GM21526 (cell line): ENCODE results near the gene KLHL29.

Experiments
- ATAC-seq: cut with Tn5 transposase; IDR thresholded peaks from one replicate; pipeline ENCODE4 v1.9.1; 2021; ENCODE audit warnings: moderate library complexity; ENCODE audit not compliant: unreplicated experiment, low FRiP score

The KLHL29 gene

GRCh38 chr2:23420091-23420839 is 35.3 kb downstream of the KLHL29 start:
- ATAC-seq: no peak

- no peak for ATAC-seq
These were observed 36.0 kb downstream of the KLHL29 start for GRCh38 chr2:23420840-23421476.

- ATAC-seq: no peak
These were observed 37.4 kb downstream of the KLHL29 start for GRCh38 chr2:23422089-23423061.

- no peak for ATAC-seq
These were observed 38.3 kb downstream of the KLHL29 start for GRCh38 chr2:23423062-23423872.

- no peak for ATAC-seq
These were observed 39.1 kb downstream of the KLHL29 start for GRCh38 chr2:23423873-23424680.

- ATAC-seq: no peak
These were observed 40.4 kb downstream of the KLHL29 start for GRCh38 chr2:23425338-23425871.

- no peak for ATAC-seq
These were observed 40.9 kb downstream of the KLHL29 start for GRCh38 chr2:23425885-23426262.

- ATAC-seq: no peak
These were observed 41.4 kb downstream of the KLHL29 start for GRCh38 chr2:23426263-23426905.

GRCh38 chr2:23427350-23427749 is 42.4 kb downstream of the KLHL29 start:
- ATAC-seq: no peak

- no peak for ATAC-seq
These were observed 43.0 kb downstream of the KLHL29 start for GRCh38 chr2:23427976-23428375.

- no peak for ATAC-seq
These were observed 44.1 kb downstream of the KLHL29 start for GRCh38 chr2:23429036-23429435.

- ATAC-seq: no peak
These were observed 45.3 kb downstream of the KLHL29 start for GRCh38 chr2:23430263-23430662.

GRCh38 chr2:23432531-23432930 is 47.6 kb downstream of the KLHL29 start:
- ATAC-seq: no peak

GRCh38 chr2:23433282-23433681 is 48.3 kb downstream of the KLHL29 start:
- ATAC-seq: no peak

GRCh38 chr2:23434721-23435121 is 49.7 kb downstream of the KLHL29 start:
- ATAC-seq: no peak

- no peak for ATAC-seq
These were observed 50.5 kb downstream of the KLHL29 start for GRCh38 chr2:23435250-23436035.

GRCh38 chr2:23436346-23437098 is 51.5 kb downstream of the KLHL29 start:
- no peak for ATAC-seq
